ENCODE data around the gene CFAP57. TPM values are rescaled to one million over a fixed set of nuclear protein-coding genes. Genes with fewer than 3 reads are reported as not detected.

CFAP57 gene
- total and polyA plus RNA-seq, 9 of the 15 experiments (the other 6 are each of a cell fraction or from before 2014, with no cell fraction given) = 0.04 to 0.22 (median 0.07) TPM; not detected in 3

- no TSS peak for BruUV-seq (replicated peaks)
- Histone ChIP-seq H3K4me1 (replicated peaks in 1 of 2; ENCODE audit: control insufficient read depth in 2 of 2, insufficient read depth in 2 of 2, low read length in 2 of 2) (no peaks in the 10 kb centered on the region), H4K20me1 (replicated peaks; ENCODE audit: control insufficient read depth, insufficient read depth, low read length) (peaks cover 5% of the 10 kb centered on the region; the same call in 1 of the 2 replicates), H3K27me3 (ENCODE audit: control insufficient read depth in 2 of 2, insufficient read depth in 2 of 2, low read length in 2 of 2) (peaks cover 24 to 71% of the 10 kb centered on the region in 2 experiments), H3K9ac (ENCODE audit: insufficient read depth in 1 of 2, low read depth in 2 of 2, low read length in 2 of 2) (no peak overlapping the region), H3K4me2 (ENCODE audit: insufficient read depth, low read length) (no peak overlapping the region), H2AFZ (ENCODE audit: low read depth, low read length) (no peak overlapping the region), H3K9me3 (replicated peaks; ENCODE audit: control insufficient read depth, insufficient read depth, low read depth, low read length) (no peaks in the 10 kb centered on the region), H3K27ac (ENCODE audit: extremely low read depth, low read depth, low read length) (no peak overlapping the region), H3K36me3 (ENCODE audit: control insufficient read depth, insufficient read depth, low read length) (no peaks in the 10 kb centered on the region), H3K9me1 (ENCODE audit: control insufficient read depth, insufficient read depth, low read length) (no peaks in the 10 kb centered on the region), H3K4me3 (no peak overlapping the region), H3K79me2 (ENCODE audit: control insufficient read depth, insufficient read depth, low read length) (no peaks in the 10 kb centered on the region)
- DNase-seq (ENCODE audit: extremely low read depth in 1 of 4, low spot score in 3 of 4) = no peak
- in situ Hi-C loops (cut with MboI) (loop anchor here (10.0 kb wide), 1 partner anchor 698 kb away; the partner anchor contains the start of gene ARTN), intact Hi-C loops (cut with micrococcal nuclease) (no loop called here)
- no peak for FAIRE-seq
- WGBS (ENCODE audit: insufficient coverage, low coverage, missing lambda C conversion rate) = 0% methylated on average over 1 of the region's 1 CpG
- ChIA-PET POLR2A (no interaction called here), CTCF (ENCODE audit: low intra/inter-chr PET ratio) (interaction anchor here (1.2 kb wide), 1 partner anchor 178 kb away, joined by 5 read pairs; no protein-coding TSS in a partner anchor)
- ATAC-seq = no peak
- TF ChIP-seq MXI1 (IDR thresholded peaks at IDR 0.05; ENCODE audit: low read depth, low read length) = no peak
- no peak for TF ChIP-seq CEBPZ (IDR thresholded peaks at IDR 0.05; ENCODE audit: borderline replicate concordance, low read depth, low read length)
- no peak for TF ChIP-seq ZNF695 (CRISPR knock-in tag; IDR thresholded peaks at IDR 0.05)
- TF ChIP-seq THRA (IDR thresholded peaks at IDR 0.05) = no peak
- TF ChIP-seq, protein P1, sequence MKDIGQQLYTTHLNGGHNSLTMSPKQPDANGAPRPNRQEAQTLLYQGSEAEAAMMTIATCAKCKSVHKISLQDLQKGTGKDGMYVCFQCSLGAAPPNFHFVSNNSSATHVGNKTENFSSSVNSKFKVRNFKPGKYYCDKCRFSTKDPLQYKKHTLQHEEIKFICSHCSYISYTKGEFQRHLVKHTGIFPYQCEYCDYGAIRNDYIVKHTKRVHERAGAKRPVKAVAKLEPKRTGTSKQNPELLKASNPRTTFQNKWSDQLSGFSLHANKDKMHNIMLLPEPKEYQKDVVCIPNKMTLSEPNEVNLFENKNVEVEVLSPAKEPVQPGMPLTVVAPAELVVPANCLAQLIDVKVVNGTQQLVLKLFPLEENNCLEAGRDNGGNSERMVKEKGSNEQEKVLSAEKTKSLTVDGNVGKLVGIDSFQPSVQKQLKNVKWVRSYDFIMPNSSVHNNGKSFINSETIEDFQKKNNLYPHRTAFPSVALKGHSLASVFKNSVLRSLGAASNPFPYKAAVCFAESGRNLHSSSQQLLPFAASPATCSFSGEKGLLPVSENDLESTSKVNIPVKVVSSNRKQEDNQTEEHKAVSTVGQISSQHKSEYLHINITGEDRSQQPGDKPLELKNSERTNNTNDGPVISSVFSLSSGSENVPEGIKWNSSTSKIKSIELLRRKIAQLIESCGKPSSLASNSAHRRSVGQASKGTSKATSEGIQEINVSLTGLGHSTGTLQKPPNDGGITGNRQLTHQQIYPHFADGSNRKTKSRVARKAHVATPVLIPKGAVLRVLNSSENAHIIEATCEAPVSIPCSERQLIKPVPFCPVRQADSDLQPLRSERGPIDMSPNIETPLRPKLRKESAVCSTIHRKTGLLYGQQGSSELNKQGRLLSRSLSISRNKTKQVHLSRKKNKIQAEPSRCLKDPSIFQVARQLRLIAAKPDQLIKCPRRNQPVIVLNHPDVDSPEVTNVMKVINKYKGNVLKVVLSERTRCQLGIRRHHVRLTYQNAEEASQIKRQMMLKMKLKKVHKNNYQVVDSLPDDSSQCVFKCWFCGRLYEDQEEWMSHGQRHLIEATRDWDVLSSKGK (CRISPR knock-in tag; IDR thresholded peaks at IDR 0.05) = no peak
- TF ChIP-seq CUX1 (CRISPR knock-in tag; IDR thresholded peaks at IDR 0.05) = no peak
- no peak for TF ChIP-seq PRPF4 (IDR thresholded peaks at IDR 0.05; ENCODE audit: insufficient read depth, low read depth, low read length, poor library complexity, severe bottlenecking)
These were observed 65.0 kb downstream of the CFAP57 start for GRCh38 chr1:43237121-43237520.

Measured in K562 (cell line).